IPS DF 19.7 (cell line): ENCODE measurements around the gene SRP72.
"Not testable (repeated sequence)": the region's sequence is repeated elsewhere in the genome, so short reads cannot be mapped to it uniquely, and the experiment has no call there.

Source experiments
- DNase-seq: peaks from one replicate; pipeline ENCODE4 v3.0.0-alpha.2; 2013; ENCODE audit warnings: low read depth, low spot score

SRP72 gene

DNA sequence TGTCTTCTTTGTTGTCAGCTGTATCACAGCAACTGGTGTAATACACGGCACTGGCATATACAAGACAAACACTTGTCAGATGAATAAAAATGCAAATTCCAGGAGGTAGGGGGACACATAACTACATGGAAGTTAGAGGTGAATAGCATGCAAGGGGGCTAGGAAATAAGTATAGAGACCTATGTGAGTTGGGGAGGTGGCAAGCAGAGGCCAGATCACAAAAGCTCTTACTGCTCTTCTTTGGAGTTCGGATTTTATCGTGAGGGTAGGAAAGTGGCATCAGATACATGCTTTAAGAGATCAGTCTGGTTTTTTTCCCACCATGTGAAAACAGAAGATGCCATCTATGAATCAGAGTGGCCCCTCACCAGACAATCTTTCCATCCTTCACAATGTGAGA is 2.8 kb upstream of the SRP72 start:
- no peak for DNase-seq

- DNase-seq: no peak
Measured at GRCh38 chr4:56465599-56466295, 1.7 kb upstream of the SRP72 start.

GRCh38 chr4:56466296-56466761 is 1.1 kb upstream of the SRP72 start:
- not testable (repeated sequence) for DNase-seq

- no peak for DNase-seq
Measured at GRCh38 chr4:56466910-56467283, 520 bp upstream of the SRP72 start.

- no peak for DNase-seq
Measured at GRCh38 chr4:56468097-56468422, 643 bp downstream of the SRP72 start.

- DNase-seq: no peak
Measured at GRCh38 chr4:56469489-56470210, 2.2 kb downstream of the SRP72 start.

- no peak for DNase-seq
Measured at GRCh38 chr4:56475917-56476316, 8.5 kb downstream of the SRP72 start.

- no peak for DNase-seq
Measured at GRCh38 chr4:56477192-56477702, 9.8 kb downstream of the SRP72 start.

- DNase-seq: no peak
Measured at GRCh38 chr4:56480691-56481090, 13.3 kb downstream of the SRP72 start.

GRCh38 chr4:56496241-56496640 is 28.8 kb downstream of the SRP72 start:
- DNase-seq: no peak

DNA sequence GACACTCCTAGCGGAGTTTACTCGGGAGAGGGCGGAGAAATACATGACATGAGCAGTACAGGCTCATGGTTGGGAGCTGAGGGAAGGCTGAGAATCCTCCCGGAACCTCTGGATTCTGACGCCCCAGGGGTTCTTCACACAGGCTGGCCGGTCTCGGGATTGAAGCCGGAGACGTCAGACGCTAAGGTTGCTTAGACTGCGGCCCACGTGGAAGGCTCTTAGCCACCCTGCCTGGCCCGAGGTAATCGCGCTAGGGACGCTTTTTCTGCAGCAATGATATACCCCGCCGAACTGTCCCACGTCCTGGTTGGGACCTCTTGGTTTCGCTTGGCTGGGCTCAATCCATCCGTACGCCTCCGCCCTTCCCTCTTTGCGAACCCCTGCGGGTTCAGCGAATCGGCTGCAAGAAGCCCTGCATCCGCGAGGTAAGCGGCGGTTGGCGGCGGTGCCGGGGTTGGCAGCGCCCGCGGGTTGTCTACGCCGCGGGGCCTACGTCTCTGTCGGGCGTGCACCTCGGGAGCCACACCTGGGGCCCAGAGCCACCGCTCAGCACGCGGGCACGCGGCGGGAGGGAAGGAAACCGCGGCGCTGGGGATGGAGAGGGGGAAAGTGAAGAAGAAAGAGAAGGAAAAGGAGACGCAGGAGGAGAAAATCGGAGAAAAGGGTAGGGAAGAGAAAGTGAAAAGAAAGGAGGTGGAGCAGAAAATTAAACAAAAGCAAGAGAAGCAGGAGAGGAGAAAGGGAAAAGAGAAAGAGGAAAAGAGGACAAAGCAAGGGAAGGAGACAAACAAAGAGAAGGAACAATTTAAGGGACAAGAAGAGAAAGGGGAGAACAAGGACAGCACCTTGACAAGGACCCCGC is 38.1 kb downstream of the SRP72 start, which contains the start of gene ARL9:
TSS of gene ARL9 (plus strand) at position 523 of the 862 bp plus-strand sequence. CDS start at position 595, 72 bp downstream.
- DNase-seq: peak; percentile 40

DNA sequence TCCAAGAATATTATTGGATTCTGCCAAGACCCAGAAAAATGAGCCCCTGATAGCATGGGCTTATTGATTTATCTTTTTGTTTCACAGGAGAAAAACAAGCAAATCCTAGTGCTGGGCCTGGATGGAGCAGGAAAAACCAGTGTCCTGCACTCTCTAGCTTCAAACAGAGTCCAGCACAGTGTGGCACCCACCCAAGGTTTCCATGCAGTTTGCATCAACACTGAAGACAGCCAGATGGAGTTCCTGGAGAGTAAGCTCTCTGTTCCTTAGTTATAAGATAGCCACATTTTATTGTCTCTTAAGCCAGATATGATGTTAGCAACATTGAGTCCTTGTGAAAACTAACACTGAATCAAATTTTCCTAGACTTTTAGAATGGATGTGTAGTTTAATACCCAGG is 43.7 kb downstream of the SRP72 start:
- no peak for DNase-seq

DNA sequence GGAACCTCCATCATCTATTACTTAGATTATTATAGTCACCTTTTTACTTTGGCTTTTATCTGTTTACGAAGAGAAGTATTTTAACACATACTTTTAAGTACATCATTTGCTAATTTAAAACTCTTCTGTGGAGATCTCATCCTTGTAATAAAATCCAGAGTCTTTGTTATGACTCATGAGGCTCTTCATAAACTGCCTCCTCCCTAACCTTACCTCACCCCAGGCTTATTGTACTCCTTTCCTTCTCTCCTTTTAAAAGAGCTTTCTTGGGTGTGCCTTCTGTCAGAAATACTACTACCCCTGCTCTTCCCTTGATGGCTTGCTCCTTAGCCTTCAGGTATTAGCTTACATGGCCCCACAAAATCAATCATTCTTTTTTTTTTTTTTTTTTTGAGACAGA is 44.7 kb downstream of the SRP72 start:
- DNase-seq: no peak

DNA sequence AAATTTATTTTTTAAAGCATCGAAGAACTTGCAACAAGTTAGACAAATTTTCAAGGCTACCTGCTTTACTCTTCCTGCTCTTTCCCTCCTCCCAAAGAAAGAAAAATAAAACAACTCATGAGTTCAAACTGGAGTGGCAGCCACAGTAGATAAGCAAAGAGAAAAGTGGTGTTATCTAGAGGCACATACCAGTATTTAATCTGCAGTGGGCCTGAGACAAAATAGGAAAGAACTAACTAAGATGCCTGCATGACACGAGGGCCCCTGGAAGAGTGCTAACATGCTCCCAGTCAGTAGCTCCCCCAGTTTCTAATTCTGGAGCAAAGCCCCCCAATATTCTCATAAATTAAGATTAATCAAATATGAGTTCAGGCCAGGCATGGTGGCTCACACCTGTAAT is 46.1 kb downstream of the SRP72 start:
- DNase-seq: no peak

- DNase-seq: peak; percentile 23
Measured at GRCh38 chr4:56530269-56531148, 63.1 kb downstream of the SRP72 start.

DNA sequence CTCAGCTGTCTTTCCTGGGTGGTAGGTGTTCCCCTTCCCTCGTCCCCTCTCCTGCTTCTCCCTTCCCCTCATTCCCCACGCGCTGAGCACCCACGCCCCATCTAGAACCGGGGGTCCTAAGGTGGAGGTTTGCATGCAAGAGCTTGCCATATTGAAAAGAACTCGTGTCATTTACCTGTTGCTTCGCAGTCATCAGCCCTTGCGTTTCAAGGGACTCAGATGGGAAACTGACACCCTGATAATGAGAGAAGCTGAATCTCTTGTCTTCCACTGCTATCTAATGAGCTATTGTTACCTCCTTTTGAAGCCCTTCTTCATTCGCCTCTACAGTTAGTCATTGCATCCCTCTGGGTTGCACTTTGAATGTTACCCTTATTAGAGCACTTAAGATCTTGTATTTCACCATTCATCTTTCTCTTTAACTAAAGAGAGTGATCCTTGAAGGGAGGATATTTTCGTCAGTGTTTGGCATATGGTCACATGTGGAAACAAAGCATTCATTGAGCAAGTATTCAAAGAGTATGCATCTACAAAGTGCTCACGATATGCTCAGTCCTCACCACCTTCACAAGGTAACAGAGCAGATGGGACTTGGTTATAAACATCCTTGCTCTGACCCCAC is 63.8 kb downstream of the SRP72 start:
- no peak for DNase-seq

DNA sequence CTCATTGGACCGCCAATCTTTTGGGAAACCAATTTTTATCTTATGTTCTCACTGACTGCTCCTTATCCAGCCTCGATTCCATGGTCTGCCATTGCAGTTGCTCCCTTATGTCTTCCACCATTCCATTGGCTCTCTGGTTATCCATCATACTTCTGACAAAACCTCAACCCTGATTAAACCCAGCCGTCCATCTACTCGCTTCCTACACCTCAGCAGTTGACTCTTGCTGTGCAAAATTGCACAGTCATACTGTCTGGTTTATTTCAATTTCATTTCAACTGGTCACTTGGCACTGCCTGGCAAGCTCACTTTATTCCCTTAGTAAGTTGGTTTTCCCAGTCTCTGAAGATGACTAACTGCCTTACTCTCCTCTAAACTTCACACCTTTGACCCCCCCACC is 64.4 kb downstream of the SRP72 start:
- DNase-seq: no peak

DNA sequence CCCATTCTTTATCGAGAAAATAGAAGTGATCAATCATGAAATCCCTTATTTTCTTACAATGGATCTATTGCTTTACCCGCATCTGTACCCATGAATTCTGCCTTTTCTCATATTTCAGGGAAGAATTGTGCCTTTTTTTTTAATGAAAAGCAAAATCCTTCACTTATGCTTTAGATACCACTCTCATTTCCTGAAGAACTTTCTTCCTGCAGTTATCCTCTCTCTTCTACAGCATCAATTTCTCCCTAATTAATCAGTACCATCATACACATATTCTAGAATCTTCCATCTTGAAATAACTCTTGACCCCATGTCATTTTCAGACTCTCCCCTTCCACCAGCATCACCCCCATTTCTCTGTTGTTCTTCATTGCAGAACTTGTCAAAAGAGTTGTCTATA is 64.8 kb downstream of the SRP72 start:
- DNase-seq: no peak

DNA sequence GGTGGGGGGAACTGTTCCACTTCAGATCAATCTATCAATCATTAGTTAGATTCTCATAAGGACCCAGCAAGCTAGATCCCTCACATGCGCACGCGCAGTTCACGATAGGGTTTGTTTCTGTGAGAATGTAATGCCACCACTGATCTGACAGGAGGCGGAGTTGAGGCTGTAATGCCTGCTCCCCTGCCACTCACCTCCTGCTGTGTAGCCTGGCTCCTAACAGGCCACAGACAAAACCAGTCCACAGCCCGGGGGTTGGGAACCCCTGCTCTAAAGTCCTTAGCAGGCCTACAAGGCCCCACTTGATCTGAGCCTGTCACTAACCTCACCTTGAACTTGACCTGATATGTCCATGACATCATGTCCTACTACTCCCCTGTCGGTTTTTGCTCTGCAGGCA is 68.5 kb downstream of the SRP72 start:
- no peak for DNase-seq

DNA sequence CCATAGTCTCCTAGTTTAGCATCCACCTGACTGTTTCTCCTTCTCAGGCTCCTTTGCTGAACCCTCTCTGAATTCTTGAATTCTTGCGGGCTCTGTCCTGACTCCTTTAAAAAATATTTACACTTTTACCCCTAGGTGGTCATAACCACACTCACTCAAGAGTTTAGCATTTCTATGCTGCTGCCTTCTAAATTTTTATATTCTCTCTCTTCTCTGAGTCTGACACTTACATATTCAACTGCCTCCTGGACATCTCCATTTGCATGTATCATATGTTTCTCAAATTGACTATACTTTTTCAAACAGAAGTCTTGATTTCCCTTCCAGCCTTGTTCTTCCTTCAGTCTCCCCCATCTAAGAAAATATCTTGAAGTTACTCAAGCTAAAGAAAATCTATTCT is 69.7 kb downstream of the SRP72 start:
- DNase-seq: no peak

DNA sequence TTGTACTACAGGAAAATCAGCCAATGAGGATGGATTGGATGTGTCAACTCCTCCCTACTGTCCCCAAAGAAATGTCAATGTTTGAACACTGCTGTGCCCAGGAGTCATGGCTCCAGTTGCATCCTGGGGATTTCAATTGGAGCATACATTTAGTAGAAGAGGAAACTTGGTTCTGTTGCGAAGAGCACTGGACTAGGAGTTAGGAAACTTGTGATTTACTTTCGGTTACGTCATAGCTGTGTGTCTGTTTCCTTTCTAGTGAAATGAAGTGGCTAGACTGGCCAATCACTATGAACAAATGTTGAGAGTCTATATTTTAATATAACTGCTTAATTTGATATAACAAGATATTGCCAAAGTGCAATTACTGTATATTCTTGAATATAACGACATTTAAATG is 73.4 kb downstream of the SRP72 start:
- DNase-seq: no peak
